HG03565 (cell line): ENCODE results near the gene FRAS1.
"Not testable (repeated sequence)": the region's sequence is repeated elsewhere in the genome, so short reads cannot be mapped to it uniquely, and the experiment has no call there.

Source experiments
- ATAC-seq: cut with Tn5 transposase; IDR thresholded peaks from one replicate; pipeline ENCODE4 v1.9.1; 2021; ENCODE audit warnings: mild to moderate bottlenecking, moderate library complexity; ENCODE audit not compliant: unreplicated experiment

The FRAS1 gene

DNA sequence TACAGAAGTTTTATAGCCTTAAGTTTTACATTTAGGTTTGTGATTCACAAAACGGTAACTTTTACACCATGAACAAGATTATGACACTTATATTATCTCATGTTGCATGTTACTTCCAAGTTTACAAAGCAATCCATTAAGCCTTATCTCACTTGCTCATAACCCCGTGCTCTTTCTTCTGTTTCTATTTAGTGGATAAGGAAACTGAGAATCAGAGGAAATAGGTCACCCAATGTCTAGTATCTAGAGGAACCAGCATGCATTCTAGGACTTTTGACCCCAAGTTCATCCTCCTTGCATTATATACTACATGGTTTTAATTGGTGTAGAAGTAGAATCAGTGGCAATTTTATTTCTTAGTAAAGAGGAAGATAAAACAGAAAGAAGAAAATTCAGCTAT, 427.5 kb downstream of the FRAS1 start:
- no peak for ATAC-seq

DNA sequence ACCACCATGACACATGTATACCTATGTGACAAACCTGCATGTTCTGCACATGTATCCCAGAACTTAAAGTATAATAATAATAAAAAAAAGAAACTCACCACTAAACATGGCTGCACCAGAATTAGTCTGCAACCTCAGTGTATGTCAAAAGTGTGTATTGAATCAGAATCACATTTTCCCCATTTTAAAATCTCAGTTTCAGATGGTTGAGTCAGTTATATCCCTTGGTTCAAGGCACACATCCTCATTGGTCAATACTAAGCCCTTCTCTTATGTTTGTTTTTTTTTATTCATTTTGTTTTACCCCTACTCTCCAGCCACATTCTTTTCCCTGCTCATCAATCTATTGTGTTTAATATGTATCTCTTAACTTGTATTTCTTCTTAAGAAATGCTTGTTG, 436.6 kb downstream of the FRAS1 start:
- no peak for ATAC-seq

GRCh38 chr4:78496021-78496643, 439.0 kb downstream of the FRAS1 start:
- ATAC-seq, result no peak

GRCh38 chr4:78506260-78506659, 449.1 kb downstream of the FRAS1 start:
- not testable (repeated sequence) for ATAC-seq

DNA sequence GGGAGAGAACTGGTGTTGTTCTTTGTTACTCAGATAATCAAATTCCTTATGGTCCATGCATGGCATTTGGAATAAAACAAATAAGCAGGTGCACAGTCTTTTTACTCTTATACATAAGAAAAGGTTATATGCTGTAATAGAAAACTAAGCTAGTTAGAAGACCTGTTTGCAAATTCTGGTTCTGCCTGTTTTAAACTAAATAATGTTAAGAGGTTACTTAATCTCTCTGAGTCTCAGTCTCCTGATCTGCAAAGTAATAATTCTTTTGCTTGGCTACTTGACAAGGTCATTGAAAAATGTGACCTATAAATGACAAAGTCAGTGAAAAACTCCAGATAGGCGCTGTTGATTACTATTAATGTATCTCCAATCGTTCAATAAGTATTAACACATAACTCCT, 451.9 kb downstream of the FRAS1 start:
- ATAC-seq, result no peak

- ATAC-seq, result no peak
These were observed 453.0 kb downstream of the FRAS1 start for GRCh38 chr4:78510108-78510507.

- no peak for ATAC-seq
These were observed 453.6 kb downstream of the FRAS1 start for GRCh38 chr4:78510681-78511080.

DNA sequence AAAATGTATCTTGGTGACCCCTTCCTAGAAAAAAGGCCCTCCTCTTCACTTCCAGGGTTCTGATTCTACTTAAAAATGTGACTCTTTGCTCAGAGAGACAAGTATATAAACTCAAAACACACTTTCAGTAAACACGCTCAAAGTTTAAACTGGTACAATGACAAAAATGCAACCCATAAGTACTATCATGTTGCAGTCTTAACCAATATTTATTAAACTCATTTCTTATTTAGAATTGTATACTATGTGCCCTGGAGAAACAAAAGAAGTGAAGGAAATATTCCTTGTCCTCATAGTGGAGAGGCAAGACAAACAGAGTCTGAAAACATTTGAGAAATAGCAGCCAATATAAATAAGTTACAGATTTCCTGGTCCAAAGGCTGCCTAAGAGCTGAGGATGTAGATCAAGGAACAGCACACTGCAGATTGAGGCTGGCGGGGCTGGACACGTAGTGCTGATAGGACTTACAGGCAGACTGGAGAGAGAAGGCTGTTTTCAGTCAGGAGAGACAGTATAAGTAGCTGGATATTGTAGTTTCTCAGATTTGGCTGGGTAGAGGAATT, 455.3 kb downstream of the FRAS1 start:
- ATAC-seq, result no peak

GRCh38 chr4:78513411-78513975, 456.4 kb downstream of the FRAS1 start:
- ATAC-seq, result no peak

GRCh38 chr4:78517050-78517652, 460.0 kb downstream of the FRAS1 start:
- no peak for ATAC-seq

DNA sequence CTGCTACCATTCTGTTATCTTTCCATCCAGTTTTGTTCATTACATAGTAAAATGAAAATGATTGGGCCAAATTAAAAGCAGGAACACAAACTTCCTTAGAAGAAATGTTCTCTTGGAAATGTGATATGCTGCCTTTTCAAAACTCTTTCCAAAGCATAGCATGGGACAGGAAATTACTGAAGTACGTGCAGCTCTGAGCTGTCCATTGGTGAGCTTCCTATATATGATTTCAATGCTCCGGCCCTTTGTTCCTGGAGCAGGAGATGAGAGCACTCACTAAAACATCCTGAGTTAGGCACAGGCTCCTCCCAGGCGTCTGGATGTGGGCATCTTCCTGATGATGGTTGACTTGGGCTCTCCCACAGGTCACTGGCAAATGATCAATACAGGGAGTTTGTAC, 461.4 kb downstream of the FRAS1 start:
- no peak for ATAC-seq

GRCh38 chr4:78519962-78520361, 462.8 kb downstream of the FRAS1 start:
- ATAC-seq, result no peak

DNA sequence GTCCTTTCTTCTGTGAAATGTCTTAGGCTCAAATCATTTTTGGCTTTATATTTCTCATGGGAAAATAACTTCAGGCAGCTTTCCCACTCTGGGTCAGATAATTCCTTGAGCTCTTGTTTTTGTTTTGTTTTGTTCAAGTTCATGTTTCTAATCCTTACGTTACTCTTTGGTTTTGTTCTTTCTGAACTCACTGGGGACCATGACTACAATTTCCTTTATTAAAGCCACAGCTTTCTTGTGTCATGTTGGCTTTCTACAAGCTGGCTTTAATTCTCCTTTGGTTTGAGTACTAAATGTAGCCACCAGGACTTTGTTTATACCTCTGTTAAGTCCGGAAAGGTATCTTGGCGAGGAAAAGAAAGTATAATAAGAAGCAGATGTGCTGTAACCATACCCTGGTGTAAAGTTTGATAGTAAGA, 463.7 kb downstream of the FRAS1 start:
- ATAC-seq, result no peak

DNA sequence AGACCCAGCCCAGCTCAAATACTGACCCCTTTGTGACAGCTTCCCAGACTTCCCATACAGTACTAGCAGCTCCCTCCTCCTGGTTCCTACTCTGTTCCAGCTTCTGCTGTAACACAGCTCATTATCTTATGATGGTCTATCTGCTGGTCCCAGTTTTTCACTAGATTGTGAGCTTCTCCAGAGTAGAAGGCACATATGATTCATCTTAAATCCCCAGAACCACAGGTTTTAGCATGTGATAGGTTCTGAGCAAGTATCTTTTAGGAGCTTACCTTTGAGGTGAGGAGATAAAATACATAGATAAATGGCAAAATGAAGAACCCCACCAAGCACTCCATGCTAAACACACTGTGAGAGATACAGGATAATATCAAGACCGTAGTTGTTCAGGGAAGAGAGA, 466.9 kb downstream of the FRAS1 start:
- ATAC-seq, result no peak

- no peak for ATAC-seq
These were observed 468.4 kb downstream of the FRAS1 start for GRCh38 chr4:78525559-78525958.

- ATAC-seq, result no peak
These were observed 470.0 kb downstream of the FRAS1 start for GRCh38 chr4:78527103-78527502.

DNA sequence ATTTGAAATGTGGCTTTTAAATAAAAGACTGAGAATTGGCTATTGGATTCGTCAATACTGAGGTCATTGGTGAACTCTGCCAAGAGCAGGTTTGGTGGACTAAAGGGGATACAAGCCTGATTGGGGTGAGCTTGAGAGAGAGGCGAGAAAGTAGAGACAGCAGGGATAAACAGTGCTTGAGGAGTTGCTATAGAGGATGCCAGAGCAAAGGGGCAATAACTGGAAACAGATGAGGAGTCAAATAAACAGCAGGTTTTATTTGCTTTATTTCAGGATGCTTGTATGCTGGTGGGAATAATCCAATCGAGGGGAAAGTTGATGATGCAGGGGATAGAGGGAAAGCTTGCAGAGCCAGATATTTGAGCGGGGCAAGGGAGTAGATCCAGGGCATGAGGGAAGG, 470.4 kb downstream of the FRAS1 start:
- no peak for ATAC-seq

GRCh38 chr4:78528327-78528726, 471.2 kb downstream of the FRAS1 start:
- no peak for ATAC-seq

DNA sequence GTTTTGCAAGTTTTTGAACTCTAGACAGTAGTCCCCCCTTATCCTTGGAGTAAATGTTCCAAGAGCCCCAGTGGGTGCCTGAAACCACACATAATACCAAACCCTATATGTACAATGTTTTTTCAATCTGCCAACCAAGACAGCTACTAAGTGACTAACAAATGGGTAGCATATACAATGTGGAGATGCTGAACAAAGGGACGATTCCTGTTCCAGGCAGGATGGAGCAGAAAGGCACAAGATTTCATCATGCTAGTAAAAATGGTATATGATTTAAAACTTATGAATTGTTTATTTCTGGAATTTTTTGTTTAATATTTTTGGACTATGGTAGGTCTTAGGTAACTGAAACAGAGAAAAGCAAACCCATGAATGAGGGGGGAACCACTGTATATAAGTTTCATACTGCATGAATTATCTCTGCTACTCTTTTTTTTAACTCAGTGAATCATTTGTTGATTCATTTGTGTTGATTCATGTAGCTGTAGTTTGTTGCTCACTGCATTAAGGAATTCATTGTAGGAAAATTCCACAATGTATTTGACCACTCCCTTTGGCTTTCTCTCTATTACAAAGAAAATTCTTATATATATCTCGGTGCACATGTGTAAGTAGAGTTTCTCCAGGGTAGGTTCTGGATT, 472.6 kb downstream of the FRAS1 start:
- ATAC-seq, result no peak

GRCh38 chr4:78532046-78532445, 474.9 kb downstream of the FRAS1 start:
- ATAC-seq, result no peak

- ATAC-seq, result no peak
These were observed 476.7 kb downstream of the FRAS1 start for GRCh38 chr4:78533854-78534253.
